B cell (primary cell): Measurements from ENCODE around the gene TRIP13. TPM values are rescaled to one million over a fixed set of nuclear protein-coding genes. Genes with fewer than 3 reads are reported as not detected.
"Not testable (repeated sequence)": the region's sequence is repeated elsewhere in the genome, so short reads cannot be mapped to it uniquely, and the experiment has no call there.

Source experiments
- ATAC-seq: fragments of 200-7000 bp; cut with Tn5 transposase; one replicate; pipeline ENCODE4 v1.10.0; 2021; ENCODE audit warnings: low read depth, mild to moderate bottlenecking, moderate number of reproducible peaks, moderate library complexity
- CTCF ChIA-PET: fragments of 350-600 bp; sonication (Branson Sonifier 250); formaldehyde crosslinking; loops from one replicate; lab custom pipeline; 2021; ENCODE audit warnings: antibody characterized with exemption, inconsistent platforms; lab: Charles Lee
- POLR2A ChIA-PET: fragments of 350-600 bp; sonication (Branson Sonifier 250); formaldehyde crosslinking; loops from one replicate; lab custom pipeline; 2021; ENCODE audit warnings: antibody characterized with exemption; lab: Charles Lee
- DNase-seq: peaks from one replicate; pipeline ENCODE4 v3.0.0; 2013
- H2AFZ ChIP-seq: 2 replicates; pipeline ENCODE4 v1.6.1; 2012; ENCODE audit warnings: mild to moderate bottlenecking, low read depth, low read length; ENCODE audit not compliant: insufficient read depth, poor library complexity, severe bottlenecking
- H3K27ac ChIP-seq, 2 donors: 1 replicate in 1 of 2; 2 replicates in 1 of 2; pipeline ENCODE4 v1.5.1; 2012 to 2013; ENCODE audit warnings: low read length in 2 of 2, mild to moderate bottlenecking in 2 of 2, moderate library complexity in 1 of 2
- H3K27me3 ChIP-seq, 4 experiments: fragments of 200-600 bp in 1 of 4; sonication (generic) in 1 of 4; replicated peaks in 1 of 4; 1 replicate in 2 of 4; 2 replicates in 2 of 4; pipeline versions ENCODE4 v1.6.1 to v1.7.0; 2013 to 2016; ENCODE audit warnings: low read length in 3 of 4, mild to moderate bottlenecking in 2 of 4, mixed read lengths in 1 of 4, moderate library complexity in 1 of 4; ENCODE audit not compliant: insufficient read depth in 4 of 4, control insufficient read depth in 3 of 4; ENCODE audit errors: control extremely low read depth in 1 of 4
- H3K36me3 ChIP-seq, 2 experiments: replicated peaks in 1 of 2; 1 replicate in 1 of 2; 2 replicates in 1 of 2; pipeline versions ENCODE4 v1.6.1 to v1.7.1; 2013; ENCODE audit warnings: low read length in 1 of 2; ENCODE audit not compliant: insufficient read depth in 2 of 2, control insufficient read depth in 1 of 2; ENCODE audit errors: control extremely low read depth in 1 of 2, extremely low read depth in 1 of 2
- H3K4me1 ChIP-seq, 2 donors: fragments of 200-600 bp in 1 of 2; sonication (generic) in 1 of 2; 1 replicate in 1 of 2; 2 replicates in 1 of 2; pipeline versions ENCODE4 v1.5.1 to v1.6.1; 2013 to 2017; ENCODE audit warnings: low read length in 2 of 2; ENCODE audit not compliant: control insufficient read depth in 2 of 2, insufficient read depth in 2 of 2
- H3K4me2 ChIP-seq: replicated peaks from 2 replicates; pipeline ENCODE3; 2012; ENCODE audit warnings: mild to moderate bottlenecking, low read depth, low read length; ENCODE audit not compliant: poor library complexity, severe bottlenecking
- H3K4me3 ChIP-seq, 5 experiments: fragments of 200-600 bp in 1 of 5; sonication (generic) in 1 of 5; 1 replicate in 3 of 5; 2 replicates in 2 of 5; pipeline versions ENCODE4 v1.5.1 to v1.7.0; 2011 to 2016; ENCODE audit warnings: low read length in 4 of 5, mild to moderate bottlenecking in 4 of 5, low read depth in 2 of 5, control low read depth in 1 of 5, moderate library complexity in 1 of 5; ENCODE audit not compliant: insufficient read depth in 1 of 5; ENCODE audit errors: control extremely low read depth in 1 of 5, extremely low read depth in 1 of 5
- H3K79me2 ChIP-seq: fragments of 200-600 bp; sonication (generic); one replicate; pipeline ENCODE4 v1.6.0; 2016; ENCODE audit warnings: low read length; ENCODE audit not compliant: control insufficient read depth, insufficient read depth
- H3K9ac ChIP-seq: fragments of 200-600 bp; sonication (generic); 2 replicates; pipeline ENCODE4 v1.6.1; 2017; ENCODE audit warnings: mild to moderate bottlenecking, low read length, moderate library complexity
- H3K9me3 ChIP-seq, 3 donors: one replicate each; pipeline versions ENCODE4 v1.6.1 to v1.7.1; 2013; ENCODE audit warnings: low read length in 2 of 3; ENCODE audit not compliant: control insufficient read depth in 2 of 3, insufficient read depth in 1 of 3; ENCODE audit errors: control extremely low read depth in 1 of 3
- H4K20me1 ChIP-seq: 2 replicates; pipeline ENCODE4 v1.6.0; 2012; ENCODE audit warnings: mild to moderate bottlenecking, low read length; ENCODE audit not compliant: insufficient read depth, control insufficient read depth, poor library complexity, severe bottlenecking
- H3K27ac Mint-ChIP-seq: one replicate; pipeline ENCODE4 v1.8.0; 2021; ENCODE audit warnings: mixed read lengths
- H3K27me3 Mint-ChIP-seq: one replicate; pipeline ENCODE4 v1.8.0; 2021; ENCODE audit warnings: mixed read lengths
- H3K4me1 Mint-ChIP-seq: one replicate; pipeline ENCODE4 v1.8.0; 2021; ENCODE audit warnings: mixed read lengths
- H3K4me3 Mint-ChIP-seq: one replicate; pipeline ENCODE4 v1.8.0; 2021; ENCODE audit warnings: mixed read lengths
- H3K9me3 Mint-ChIP-seq: one replicate; pipeline ENCODE4 v1.8.0; 2022; ENCODE audit warnings: mixed read lengths; ENCODE audit not compliant: insufficient read depth
- WGBS: methylation state at CpG from one replicate; pipeline ENCODE4 v1.1.5; 2013; ENCODE audit warnings: missing lambda C conversion rate; ENCODE audit not compliant: insufficient coverage; 5-methylcytosine and 5-hydroxymethylcytosine counted together
- intact Hi-C: fragments of 100-400 bp; cut with micrococcal nuclease; formaldehyde crosslinking; loops from one replicate; pipeline ENCODE4 v1.10.0; 2022
- polyA plus RNA-seq: library from polyadenylated mRNA; depleted of rRNA; stranded (reverse); fragments of >200 nt; gene quantifications from 2 replicates; pipeline ENCODE4 v1.2.3, GENCODE V29; 2012
- total RNA-seq, 2 donors: library from RNA; stranded (reverse); fragments of 120-200 nt in 1 of 2; gene quantifications; 1 replicate in 1 of 2; 2 replicates in 1 of 2; pipeline versions ENCODE4 v1.2.3 to v1.2.4, GENCODE V29; 2013 to 2022

The TRIP13 gene
- total and polyA plus RNA-seq, 2 donors (not counting 1 experiment from before 2014, with no cell fraction given): 0.63 to 1.1 TPM

DNA sequence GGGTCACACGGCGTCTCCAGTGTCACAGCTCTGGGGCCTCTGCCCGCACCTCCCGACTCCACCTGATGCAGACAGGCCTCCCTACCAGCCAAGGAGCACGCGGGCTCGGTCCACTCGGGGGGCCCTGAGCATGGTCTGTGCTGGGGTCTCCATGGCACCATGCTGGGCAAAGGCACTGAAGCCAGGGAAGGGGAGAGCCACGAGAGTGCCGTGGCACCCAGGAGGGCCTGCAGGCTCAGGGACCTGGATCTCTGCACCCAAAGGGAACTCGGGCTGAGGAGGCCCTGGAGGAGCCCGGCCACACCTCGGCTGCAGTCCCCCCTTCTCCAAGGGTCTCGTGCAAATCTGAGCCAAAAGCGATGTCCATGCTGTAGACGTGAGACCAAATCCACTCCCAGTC is 48.3 kb upstream of the TRIP13 start:
- intact Hi-C loops: loop anchor here (5.0 kb wide), 1 partner anchor 82 kb away; no protein-coding TSS in a partner anchor
- H3K27ac ChIP-seq, POLR2A ChIA-PET, H3K27ac Mint-ChIP-seq, H3K4me3 Mint-ChIP-seq, H3K4me1 ChIP-seq, H3K4me1 Mint-ChIP-seq, CTCF ChIA-PET, H3K9me3 Mint-ChIP-seq, H3K9me3 ChIP-seq, H3K79me2 ChIP-seq, ATAC-seq, DNase-seq, H3K9ac ChIP-seq, H3K4me2 ChIP-seq, H2AFZ ChIP-seq, H4K20me1 ChIP-seq, H3K4me3 ChIP-seq, H3K27me3 Mint-ChIP-seq, H3K36me3 ChIP-seq, H3K27me3 ChIP-seq: not testable (repeated sequence)
- WGBS: 92% methylated on average over 14 of the region's 16 CpGs

DNA sequence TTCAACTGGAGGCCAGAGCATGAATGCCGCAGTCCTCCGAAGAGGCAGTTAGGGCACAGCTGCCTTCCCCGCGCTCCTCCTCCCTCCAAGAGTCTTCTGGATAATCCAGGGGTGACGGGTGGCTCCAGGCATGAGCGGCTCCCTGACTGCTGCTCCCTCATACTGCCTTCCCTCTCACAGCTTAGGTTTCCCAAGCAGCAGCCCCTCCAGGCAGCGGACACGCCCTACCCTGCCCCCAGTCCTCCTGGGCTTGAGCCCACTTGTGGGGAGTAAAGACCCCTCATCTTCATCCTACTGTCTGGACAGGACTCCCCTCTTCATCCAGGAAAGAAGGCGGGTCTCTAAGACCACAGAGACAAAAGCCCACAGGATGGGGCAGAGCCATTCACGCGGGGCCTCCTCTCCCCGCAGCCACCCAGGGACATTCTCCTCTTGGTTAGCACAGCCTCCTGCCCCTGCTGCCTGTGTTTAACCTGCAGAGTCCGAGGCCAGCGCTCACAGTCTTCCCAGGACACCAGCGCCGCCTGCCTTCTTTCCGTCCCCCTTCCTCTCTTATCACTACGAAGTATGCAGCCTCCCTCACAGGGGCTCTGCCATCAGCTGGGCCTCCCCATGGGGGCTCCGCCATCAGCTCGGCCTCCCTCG is 47.5 kb upstream of the TRIP13 start:
- H3K9me3 ChIP-seq, H3K9ac ChIP-seq, CTCF ChIA-PET, H3K27ac ChIP-seq, H3K9me3 Mint-ChIP-seq, H3K4me3 ChIP-seq, H3K27ac Mint-ChIP-seq, intact Hi-C loops, H4K20me1 ChIP-seq, H3K27me3 Mint-ChIP-seq, H3K4me2 ChIP-seq, DNase-seq, H3K4me1 Mint-ChIP-seq, POLR2A ChIA-PET, H2AFZ ChIP-seq, ATAC-seq, H3K4me3 Mint-ChIP-seq, H3K27me3 ChIP-seq, H3K36me3 ChIP-seq, H3K79me2 ChIP-seq, H3K4me1 ChIP-seq: not testable (repeated sequence)
- WGBS: 90% methylated on average over 9 of the region's 21 CpGs

DNA sequence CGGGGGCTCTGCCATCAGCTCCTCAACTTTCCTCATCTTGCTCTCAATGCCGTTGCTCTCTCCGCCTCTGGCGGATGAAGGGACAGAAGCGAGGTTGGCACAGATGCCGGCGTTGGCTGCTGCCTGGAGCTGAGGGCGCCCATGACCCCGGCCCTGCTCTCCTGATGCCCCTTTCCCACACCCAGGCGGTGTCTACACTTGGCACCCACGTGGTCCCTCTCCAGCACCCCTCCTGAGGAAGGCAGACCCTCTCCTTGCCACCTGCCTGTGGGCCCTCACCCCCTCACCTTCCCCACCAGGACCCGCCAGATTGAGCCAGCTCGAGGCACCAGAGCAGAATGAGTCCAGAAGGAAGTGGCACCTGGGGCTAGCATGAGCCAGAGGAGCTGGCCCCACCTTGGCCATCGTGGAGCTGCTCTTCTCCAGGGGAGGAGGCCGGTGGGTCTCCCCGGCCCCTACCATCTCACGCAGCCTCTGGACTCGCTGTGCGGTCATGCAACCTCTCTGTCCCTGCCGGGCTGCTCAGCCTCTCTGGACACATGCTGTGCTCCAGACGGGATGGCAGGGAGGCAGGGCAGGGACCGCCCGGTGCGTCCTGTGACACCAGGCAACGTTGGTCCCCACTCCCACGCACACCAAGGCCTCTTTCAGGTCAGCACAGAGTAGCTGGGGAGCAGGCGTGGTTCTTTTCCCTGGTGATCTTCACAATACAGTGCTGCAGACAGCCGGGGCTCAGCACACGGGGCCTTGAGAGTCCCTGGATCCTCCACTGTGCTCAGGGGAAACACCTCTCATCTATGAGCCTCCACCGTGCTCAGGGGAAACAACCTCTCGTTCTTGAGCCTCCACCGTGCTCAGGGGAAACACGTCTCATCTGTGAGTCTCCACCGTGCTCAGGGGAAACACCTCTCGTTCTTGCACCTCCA is 46.7 kb upstream of the TRIP13 start:
- H3K27ac Mint-ChIP-seq, intact Hi-C loops, ATAC-seq: not testable (repeated sequence)

More for the DNA sequence above, 46.7 kb upstream of the TRIP13 start:
- H3K36me3 ChIP-seq, CTCF ChIA-PET, H3K27ac ChIP-seq, H3K9me3 Mint-ChIP-seq, H3K4me1 ChIP-seq, H2AFZ ChIP-seq, H3K27me3 Mint-ChIP-seq, H3K9me3 ChIP-seq, H3K4me1 Mint-ChIP-seq, H3K27me3 ChIP-seq, H3K9ac ChIP-seq, H3K4me3 Mint-ChIP-seq, H3K79me2 ChIP-seq, H3K4me3 ChIP-seq, DNase-seq, POLR2A ChIA-PET, H3K4me2 ChIP-seq, H4K20me1 ChIP-seq: not testable (repeated sequence)
- 73% methylated on average over 15 of the region's 35 CpGs for WGBS
